Suppressor macrophage treated with lipopolysaccharide for 4 hours (primary cell): ENCODE results near the gene HEBP1.

Experiments used
- DNase-seq: peaks from one replicate; pipeline ENCODE4 v3.0.0-alpha.2; 2020

The HEBP1 gene

GRCh38 chr12:12987421-12987820 lies 12.6 kb downstream of the HEBP1 start:
- no peak for DNase-seq

- DNase-seq = no peak
These were observed 13.2 kb downstream of the HEBP1 start for GRCh38 chr12:12986775-12987331.

DNA sequence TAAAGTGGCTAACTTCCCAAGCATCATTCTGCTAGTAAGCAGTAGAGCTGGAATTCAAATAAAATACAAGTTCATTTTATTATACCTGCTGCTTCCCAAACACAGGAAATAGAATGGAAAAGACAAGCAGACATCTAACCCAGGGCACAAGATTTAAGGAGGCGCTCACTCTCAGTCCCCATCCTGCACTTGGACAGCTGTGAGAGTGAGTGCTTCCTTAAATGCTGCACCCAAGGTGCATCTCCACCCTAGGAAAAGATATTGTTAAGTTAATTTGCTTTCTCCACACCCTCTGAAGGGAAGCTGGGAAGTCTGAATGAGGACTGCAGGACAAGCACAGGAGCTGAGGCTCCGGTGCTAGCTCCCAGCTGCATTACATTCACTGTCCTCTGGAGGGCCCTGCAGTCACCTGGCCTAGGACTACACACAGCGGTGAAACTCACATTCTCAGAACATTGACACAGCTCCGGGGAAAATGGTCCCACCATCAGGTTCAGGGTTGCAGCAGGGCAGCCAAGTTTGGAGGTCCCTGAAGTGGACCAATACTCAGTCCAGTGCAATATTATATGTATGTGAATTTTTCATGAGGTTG lies 14.2 kb downstream of the HEBP1 start:
- DNase-seq = peak; percentile 33

- no peak for DNase-seq
These were observed 15.9 kb downstream of the HEBP1 start for GRCh38 chr12:12984149-12984548.

DNA sequence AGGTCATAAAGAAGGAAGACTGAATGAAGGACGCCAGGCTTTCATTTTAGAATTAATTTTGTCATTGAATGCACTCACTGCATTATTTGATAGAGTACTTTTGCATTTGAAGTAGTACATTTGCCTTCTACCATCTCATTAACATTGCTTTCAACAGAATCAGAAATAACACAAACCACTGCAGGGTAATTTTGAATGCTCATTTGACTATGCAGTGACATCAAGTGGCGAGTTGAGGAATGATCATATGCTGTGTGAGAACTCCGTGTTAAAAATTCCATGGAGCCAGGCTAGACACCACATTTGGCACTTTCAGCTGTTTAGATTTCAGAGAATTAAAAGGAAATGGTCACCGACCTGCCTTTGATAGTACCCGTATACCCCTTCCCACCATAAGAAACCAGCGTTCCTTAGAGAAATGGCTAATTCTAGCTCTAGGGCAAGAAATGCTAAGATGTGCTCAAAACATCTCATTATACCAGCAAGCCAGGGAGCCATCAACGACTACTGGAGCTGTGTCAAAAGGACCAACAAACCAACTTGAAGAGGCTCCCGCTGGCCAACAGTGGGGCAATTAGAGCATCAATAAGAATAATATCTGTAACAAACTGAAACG lies 16.5 kb downstream of the HEBP1 start:
- peak; percentile 44 for DNase-seq

- DNase-seq = peak; percentile 44
These were observed 17.7 kb downstream of the HEBP1 start for GRCh38 chr12:12982331-12982730.

- DNase-seq = peak; percentile 73
These were observed 20.3 kb downstream of the HEBP1 start for GRCh38 chr12:12979731-12980259.

DNA sequence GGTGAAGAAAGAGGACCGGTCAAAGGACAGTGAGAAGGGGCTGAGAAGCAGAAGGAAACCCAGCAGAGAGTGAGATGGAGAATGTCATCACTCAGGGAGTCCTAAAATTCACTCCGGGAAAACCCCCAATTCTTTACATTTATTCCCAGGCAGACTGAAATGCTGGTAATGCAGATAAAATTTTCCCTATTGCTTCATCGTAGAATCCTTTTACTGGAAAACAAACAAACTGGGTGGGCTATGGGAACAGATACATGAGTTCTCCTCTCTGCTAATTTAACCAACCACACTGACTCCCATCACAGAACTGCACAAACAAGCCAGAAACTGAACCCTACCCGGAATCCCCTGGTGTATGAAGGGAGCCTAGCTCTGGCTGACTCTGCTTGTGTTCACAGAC lies 20.9 kb downstream of the HEBP1 start:
- DNase-seq = peak; percentile 62

DNA sequence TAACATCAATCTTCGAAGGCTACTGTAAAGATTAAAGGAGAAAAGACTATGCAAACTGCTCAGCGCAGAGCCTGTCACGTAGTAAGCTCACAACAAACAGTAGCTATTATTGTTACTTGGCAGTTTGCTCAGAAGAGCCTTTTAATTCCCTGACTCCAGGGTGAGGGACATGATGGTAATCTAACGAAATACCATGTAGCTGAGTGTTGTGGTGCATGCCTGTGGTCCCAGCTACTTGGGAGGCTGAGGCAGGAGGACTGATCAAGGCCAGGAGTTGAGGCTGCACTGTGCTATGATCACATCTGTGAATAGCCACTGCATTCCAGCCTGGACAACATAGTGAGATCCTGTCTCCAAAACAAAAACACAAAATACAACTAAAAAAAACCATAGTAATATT lies 22.8 kb downstream of the HEBP1 start:
- DNase-seq = no peak

DNA sequence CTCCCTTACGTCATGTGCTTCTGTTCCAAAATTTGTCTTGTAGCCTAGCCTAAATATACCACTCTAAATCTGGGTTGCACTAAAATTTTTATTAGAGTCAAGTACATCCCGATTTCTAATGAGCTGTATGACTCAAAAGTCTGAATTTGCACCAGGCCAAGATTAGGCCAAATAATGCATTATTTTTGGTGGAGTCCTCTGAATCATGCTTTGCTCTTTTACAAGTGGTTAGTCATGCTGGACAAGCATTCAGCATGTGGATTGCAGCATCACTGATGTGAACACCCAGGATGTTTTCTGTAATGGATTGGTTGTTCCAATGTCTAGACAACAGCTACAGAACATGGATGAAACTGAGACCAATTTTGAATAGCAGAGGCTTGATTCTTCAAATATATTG lies 23.7 kb downstream of the HEBP1 start:
- peak; percentile 82 for DNase-seq

- peak; percentile 49 for DNase-seq
These were observed 24.6 kb downstream of the HEBP1 start for GRCh38 chr12:12975322-12976077.

DNA sequence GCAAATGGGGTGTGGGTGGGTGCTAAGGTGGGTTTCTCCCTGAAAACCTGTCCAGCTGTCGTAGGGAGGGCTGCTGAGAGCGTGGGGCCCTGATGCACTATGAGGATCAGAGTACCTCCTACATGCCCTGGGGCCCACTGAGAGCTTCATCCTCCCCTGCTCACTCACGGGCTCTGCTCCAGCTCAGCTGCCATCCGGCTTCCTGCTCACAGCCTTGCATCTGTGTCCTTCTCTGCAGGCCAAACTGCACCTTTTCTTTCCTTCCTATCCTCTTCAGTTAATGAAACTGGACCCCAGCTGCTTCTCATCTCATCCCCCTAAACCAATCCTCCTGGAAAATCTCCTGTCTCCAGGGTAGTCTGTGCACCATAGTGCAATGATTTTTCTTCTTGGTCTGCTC lies 25.9 kb downstream of the HEBP1 start:
- no peak for DNase-seq

DNA sequence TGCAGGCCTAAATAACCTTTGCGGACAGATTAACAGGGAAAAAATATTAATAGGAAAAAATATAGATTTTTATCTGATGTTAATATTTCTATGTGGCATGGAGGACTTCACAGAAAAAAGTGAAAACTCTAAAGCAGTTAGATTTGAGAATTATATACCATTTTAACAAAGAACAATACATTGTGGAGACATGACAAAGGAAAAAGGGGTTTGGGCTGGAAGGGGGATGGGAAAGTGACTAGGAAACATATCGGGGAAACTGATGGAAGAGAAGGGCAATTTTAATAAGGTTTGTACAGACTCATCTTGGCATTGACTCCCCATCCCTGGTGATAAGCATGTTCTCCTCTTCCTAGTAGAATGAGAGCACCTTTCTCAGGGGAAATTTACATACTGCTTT lies 27.0 kb downstream of the HEBP1 start:
- no peak for DNase-seq

GRCh38 chr12:12965836-12966235 lies 34.2 kb downstream of the HEBP1 start:
- DNase-seq = no peak

DNA sequence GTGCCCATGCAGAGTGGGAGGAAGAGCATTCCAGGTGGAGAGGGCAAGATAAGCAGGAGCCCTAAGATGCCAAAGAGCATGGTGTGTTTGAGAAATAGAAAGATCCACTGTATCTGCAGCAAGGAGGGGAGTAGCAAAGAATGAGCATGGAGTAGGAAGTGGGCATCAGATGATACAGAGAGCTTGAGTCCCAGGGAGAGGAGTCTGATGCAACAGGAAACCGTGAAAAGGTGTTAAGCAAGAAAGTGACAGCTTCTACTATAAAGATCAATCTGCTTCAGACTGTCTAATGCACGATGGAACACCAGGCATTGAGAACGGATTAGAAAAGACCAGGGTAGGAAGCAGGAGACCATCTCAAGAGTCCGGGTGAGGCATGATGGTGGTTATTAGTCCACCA lies 35.8 kb downstream of the HEBP1 start:
- no peak for DNase-seq

DNA sequence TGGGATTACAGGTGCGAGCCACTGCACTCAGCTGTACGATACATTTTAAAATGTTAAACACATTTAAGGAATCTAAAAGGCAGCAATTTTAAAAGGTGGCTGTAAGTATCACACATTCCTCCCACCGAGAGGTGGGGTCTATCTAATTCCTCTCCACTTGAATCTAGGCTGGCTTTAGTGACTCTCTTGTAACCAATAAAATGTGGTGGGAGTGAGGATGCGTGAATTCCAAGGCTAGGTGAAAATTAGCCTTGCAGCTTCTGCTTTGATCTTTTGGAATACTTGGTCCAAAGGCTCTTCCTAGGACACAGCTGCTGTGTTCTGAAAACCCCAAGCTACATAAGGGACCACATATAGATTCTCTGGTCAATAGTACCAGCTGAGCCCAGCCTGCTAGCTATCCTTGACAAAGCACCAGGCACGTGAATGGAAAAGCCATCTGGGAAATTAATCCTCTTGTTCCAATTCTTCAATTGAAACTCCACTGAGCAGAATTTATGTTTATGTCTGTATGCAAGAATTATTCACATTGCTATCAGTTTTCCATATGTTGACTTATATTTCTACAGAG lies 39.3 kb downstream of the HEBP1 start:
- no peak for DNase-seq

- no peak for DNase-seq
These were observed 41.2 kb downstream of the HEBP1 start for GRCh38 chr12:12958886-12959285.

GRCh38 chr12:12954878-12955625 lies 45.0 kb downstream of the HEBP1 start:
- DNase-seq = no peak

DNA sequence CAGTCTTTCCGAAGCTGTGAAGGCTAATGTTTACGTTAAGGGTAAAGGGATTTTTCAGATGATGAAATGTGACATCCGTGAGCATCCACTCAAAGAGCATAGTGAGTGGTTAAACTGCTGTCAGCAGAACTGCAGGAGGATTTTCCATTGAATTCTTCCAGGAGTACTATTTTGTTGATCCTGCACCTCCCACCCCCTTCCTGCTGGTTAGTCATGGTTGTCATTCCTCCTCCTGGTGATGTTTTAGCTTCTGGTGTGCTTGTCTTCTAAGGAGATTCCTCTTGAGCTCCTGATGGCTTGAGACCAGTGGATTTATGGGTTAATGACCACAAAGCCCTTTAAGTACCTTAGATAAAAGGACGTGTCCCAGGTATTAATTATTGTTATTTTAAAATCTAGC lies 45.7 kb downstream of the HEBP1 start:
- DNase-seq = no peak

DNA sequence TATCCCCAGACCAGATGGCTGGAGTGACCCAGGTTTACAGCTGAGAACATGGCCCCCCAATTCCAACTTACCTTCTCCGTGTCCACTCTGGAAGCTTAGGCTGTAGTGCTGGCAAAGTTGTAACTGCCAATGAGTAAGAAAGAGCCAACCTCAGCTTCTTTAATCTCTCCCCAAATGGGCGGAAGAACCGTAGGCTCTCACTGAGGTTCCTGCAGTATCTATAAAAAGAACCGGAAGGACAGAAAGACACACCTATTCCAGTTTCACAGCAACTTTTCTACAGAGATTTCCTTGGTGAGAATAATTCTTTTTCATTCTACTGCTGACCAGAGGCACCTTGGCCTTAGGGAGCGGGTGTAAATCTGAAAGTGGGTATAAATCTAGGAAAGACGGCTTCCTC lies 48.0 kb downstream of the HEBP1 start, which contains the start of gene GPRC5D:
TSS of gene GPRC5D (minus strand) at position 135 of the 400 bp plus-strand sequence. CDS start 1,786 bp downstream, outside the sequence.
- no peak for DNase-seq

DNA sequence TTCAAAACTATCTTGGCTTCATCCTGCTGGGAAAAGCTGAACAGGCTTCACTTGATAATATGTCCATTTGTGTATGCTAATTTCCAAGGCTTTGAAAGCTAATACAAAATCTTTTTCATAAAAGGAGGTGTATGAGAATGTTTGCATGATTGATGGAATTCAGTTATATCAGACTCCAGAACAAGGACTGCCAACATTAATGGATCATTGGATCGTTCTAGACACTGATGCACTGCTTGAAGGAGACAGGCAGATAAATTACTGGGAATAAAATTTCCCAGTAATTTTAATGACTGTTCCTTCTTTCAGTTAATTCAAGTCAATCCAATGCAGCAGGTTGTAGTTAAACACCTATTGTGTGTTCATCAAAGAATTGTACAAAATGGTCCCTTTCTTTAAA lies 48.6 kb downstream of the HEBP1 start:
- no peak for DNase-seq

DNA sequence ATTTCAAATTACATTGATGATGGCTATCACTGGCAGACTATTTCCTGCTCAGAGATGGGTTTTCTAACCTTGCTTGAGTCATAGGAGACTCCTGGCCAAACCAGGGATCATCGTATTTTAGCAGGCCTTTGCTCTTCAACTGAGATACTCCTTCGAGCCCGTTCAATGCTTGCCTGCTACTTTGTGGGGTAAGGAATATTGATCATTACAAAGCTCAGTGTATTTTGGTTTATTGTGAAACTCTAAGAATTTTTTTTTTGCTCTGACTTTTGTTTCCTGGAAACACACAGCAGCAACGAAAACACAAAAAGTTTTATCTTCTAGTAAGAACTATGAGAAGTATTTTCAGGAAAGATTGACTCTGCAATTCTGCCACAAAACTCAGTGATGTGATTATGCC lies 52.2 kb downstream of the HEBP1 start:
- no peak for DNase-seq
